Measurements from ENCODE around the gene CCN2.
"Not testable (repeated sequence)": the region's sequence is repeated elsewhere in the genome, so short reads cannot be mapped to it uniquely, and the experiment has no call there.

GRCh38 chr6:131903734-131904133, 47.4 kb downstream of the CCN2 start:
- TF ChIP-seq RFX5 (IDR thresholded peaks at IDR 0.05; ENCODE audit: low read length); GABPA (IDR thresholded peaks at IDR 0.05; ENCODE audit: low read depth); CTCF (IDR thresholded peaks at IDR 0.05); RAD21 (IDR thresholded peaks at IDR 0.05; ENCODE audit: low read length); SIN3A (IDR thresholded peaks at IDR 0.05; ENCODE audit: borderline replicate concordance, low read depth, low read length); TAF1 (IDR thresholded peaks at IDR 0.05; ENCODE audit: borderline replicate concordance, low read depth, low read length); JUND (IDR thresholded peaks at IDR 0.05); POLR2AphosphoS5 (IDR thresholded peaks at IDR 0.05; ENCODE audit: low read depth, low read length); NFIC (IDR thresholded peaks at IDR 0.05; ENCODE audit: borderline replicate concordance); EP300 (IDR thresholded peaks at IDR 0.05; ENCODE audit: borderline replicate concordance in 1 of 2, low read depth in 1 of 2, low read length in 1 of 2); YY1 (IDR thresholded peaks at IDR 0.05; ENCODE audit: low read depth): not testable (repeated sequence)

Data from SK-N-SH (cell line).